LNCAP (cell line): Measurements from ENCODE around the gene CYP4F2.

Source experiments
- CTCF ChIP-seq: fragments of 450-650 bp; IDR thresholded peaks from 2 replicates; pipeline ENCODE4 v1.5.1; 2017; ENCODE audit warnings: mild to moderate bottlenecking

CYP4F2 gene

DNA sequence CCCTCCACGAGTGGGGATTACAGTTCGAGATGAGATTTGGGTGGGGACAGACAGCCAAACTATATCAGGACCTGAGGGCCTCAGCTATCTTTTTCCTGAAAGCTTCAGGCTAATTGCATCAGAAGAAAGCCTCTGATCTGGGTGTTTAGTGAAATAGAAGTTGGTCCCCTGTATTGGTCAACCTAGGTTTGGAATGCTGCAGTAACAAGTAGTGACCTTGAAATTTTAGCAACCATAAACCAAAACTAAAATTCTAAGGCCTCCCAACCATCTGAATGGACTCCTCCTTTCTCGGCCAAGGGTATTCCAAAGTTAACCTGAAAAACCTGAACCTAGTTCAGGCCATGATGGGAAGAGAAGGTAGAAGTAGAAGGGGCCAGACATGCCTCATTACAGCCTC, 47.5 kb downstream of the CYP4F2 start:
- no peak for TF ChIP-seq CTCF

GRCh38 chr19:15846923-15847322, 51.0 kb downstream of the CYP4F2 start:
- no peak for TF ChIP-seq CTCF

DNA sequence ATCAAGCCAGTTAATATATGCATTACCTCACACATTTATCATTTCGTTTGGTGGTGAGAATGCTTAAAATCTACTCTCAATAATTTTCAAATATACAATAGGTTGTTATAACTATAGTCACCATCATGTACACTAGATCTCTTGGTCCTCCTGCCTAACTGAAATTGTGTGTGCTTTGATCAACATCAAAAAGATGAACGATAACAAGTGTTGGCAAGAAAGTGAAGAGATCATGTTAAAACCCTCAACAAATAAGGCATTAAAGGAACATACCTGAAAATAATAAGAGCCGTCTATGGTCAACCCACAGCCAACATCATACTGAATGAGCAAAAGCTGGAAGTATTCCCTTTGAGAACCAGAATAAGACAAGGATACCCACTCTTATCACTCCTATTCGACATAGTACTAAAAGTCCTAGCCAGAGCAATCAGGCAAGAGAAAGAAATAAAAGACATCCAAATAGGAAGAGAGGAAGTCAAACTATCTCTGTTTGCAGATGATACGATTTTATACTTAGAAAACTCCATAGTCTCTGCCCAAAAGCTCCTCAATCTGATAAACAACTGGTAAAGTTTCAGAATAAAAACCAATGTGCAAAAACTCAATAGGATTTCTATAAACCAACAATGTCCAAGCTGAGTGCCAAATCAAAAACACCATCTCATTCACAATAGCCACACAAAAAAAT, 54.5 kb downstream of the CYP4F2 start:
- no peak for TF ChIP-seq CTCF

- TF ChIP-seq CTCF, result no peak; the same call in 1 of the 2 replicates
These were observed 55.9 kb downstream of the CYP4F2 start for GRCh38 chr19:15841875-15842569.

DNA sequence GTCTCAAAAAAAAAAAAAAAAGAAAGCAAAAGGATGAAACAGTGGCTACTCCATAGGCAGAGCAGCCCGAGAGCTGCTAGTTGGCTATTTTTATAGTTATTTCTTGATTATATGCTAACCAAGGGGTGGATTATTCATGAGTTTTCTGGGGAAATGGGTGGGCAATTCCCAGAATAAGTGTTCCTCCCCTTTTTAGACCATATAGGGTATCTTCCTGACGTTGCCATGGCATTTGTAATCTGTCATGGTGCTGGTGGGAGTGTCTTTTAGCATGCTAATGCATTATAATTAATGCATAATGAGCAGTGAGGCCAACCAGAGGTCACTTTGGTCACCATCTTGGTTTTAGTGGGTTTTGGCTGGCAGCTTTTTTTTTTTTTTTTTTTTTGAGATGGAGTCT, 57.0 kb downstream of the CYP4F2 start:
- TF ChIP-seq CTCF, result no peak

DNA sequence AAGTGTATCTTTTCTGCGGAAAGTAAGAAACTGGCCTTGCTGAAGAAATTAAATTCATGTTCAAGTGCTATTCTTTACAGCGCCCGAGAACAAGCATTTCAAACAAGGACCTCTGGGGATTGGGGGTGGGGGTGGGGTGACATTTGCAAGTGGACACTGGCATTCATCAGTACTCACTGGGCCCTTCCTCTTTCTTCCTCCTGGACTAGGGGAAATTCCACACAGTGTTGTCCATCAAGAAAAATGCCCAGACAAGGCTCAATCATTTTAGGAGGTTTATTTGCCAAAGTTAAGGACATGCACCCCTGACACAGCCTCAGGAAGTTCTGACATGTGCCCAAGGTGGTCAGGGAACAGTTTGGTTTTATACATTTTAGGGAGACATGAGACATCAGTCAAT, 59.5 kb downstream of the CYP4F2 start:
- TF ChIP-seq CTCF, result no peak

DNA sequence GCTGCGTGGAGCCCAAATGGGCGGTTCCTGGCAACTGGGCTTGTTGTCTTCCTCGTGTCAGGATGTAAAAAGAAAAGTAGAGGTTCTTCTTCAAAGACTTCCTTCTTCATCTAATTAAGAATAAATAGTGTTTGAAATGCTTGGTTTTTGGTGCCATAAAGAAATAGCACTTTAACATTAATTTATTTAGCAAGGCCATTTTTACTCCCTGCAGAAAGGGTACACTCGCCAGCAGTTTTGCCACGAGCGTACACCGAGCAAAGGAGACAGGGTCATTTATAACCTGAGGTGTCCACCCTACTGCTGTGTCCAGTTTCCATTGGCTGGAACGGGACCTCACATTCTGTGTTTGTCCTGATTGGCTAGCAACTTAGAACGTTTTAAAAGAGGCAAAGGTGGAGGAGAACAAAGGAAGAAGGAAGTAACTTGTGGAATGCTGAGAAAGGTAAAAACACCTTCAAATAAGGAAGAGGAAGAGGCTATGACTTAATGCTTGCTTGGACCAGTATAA, 60.6 kb downstream of the CYP4F2 start:
- no peak for TF ChIP-seq CTCF
